PFSK-1 (cell line): ENCODE measurements around the gene IL34.

ENCODE experiments used
- POLR2AphosphoS5 ChIP-seq: IDR thresholded peaks from 2 replicates; pipeline ENCODE4 v1.6.1; 2012; ENCODE audit warnings: low read depth, mild to moderate bottlenecking, control low read depth, low read length, moderate library complexity
- SIN3A ChIP-seq: IDR thresholded peaks from 2 replicates; pipeline ENCODE4 v1.6.1; 2012; ENCODE audit warnings: mild to moderate bottlenecking, low read length, moderate library complexity, borderline replicate concordance; ENCODE audit not compliant: insufficient read depth
- TAF1 ChIP-seq: IDR thresholded peaks from 2 replicates; pipeline ENCODE4 v1.6.1; 2012; ENCODE audit warnings: low read length, control low read depth, borderline replicate concordance; ENCODE audit not compliant: insufficient read depth
- TF ChIP-seq, protein P1 (sequence below), 2 experiments: IDR thresholded peaks; 2 replicates each; pipeline versions ENCODE4 v1.6.1 to v1.8.0; 2011 to 2012; ENCODE audit warnings: low read depth in 2 of 2, low read length in 2 of 2, control low read depth in 1 of 2, inconsistent platforms in 1 of 2, mild to moderate bottlenecking in 1 of 2, moderate library complexity in 1 of 2; ENCODE audit not compliant: insufficient read depth in 1 of 2

- TF ChIP-seq POLR2AphosphoS5 (no peak), TAF1 (no peak), SIN3A (no peak)
- TF ChIP-seq, protein P1, sequence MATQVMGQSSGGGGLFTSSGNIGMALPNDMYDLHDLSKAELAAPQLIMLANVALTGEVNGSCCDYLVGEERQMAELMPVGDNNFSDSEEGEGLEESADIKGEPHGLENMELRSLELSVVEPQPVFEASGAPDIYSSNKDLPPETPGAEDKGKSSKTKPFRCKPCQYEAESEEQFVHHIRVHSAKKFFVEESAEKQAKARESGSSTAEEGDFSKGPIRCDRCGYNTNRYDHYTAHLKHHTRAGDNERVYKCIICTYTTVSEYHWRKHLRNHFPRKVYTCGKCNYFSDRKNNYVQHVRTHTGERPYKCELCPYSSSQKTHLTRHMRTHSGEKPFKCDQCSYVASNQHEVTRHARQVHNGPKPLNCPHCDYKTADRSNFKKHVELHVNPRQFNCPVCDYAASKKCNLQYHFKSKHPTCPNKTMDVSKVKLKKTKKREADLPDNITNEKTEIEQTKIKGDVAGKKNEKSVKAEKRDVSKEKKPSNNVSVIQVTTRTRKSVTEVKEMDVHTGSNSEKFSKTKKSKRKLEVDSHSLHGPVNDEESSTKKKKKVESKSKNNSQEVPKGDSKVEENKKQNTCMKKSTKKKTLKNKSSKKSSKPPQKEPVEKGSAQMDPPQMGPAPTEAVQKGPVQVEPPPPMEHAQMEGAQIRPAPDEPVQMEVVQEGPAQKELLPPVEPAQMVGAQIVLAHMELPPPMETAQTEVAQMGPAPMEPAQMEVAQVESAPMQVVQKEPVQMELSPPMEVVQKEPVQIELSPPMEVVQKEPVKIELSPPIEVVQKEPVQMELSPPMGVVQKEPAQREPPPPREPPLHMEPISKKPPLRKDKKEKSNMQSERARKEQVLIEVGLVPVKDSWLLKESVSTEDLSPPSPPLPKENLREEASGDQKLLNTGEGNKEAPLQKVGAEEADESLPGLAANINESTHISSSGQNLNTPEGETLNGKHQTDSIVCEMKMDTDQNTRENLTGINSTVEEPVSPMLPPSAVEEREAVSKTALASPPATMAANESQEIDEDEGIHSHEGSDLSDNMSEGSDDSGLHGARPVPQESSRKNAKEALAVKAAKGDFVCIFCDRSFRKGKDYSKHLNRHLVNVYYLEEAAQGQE (IDR thresholded peaks at IDR 0.05; ENCODE audit: insufficient read depth in 1 of 2, low read depth in 2 of 2, low read length in 2 of 2) = no peak
These were observed 56.3 kb downstream of the IL34 start for GRCh38 chr16:70702624-70703023.
